OCI-LY1 (cell line): Measurements from ENCODE around the gene ACCSL.

Experiments used
- H2AFZ ChIP-seq: fragments of 200-600 bp; sonication (generic), shearing (Covaris generic); 2 replicates; pipeline ENCODE4 v1.6.0; 2014; ENCODE audit warnings: antibody characterized with exemption, mild to moderate bottlenecking, low read length
- H3F3A ChIP-seq: fragments of 200-600 bp; sonication (generic), shearing (Covaris generic); 2 replicates; pipeline ENCODE4 v1.6.0; 2014; ENCODE audit warnings: mild to moderate bottlenecking, antibody characterized with exemption, low read length, moderate library complexity; ENCODE audit not compliant: insufficient read depth
- H3K27ac ChIP-seq: fragments of 200-600 bp; sonication (generic); 2 replicates; pipeline ENCODE4 v1.5.1; 2014; ENCODE audit warnings: low read length, mixed run types, mild to moderate bottlenecking, low read depth; ENCODE audit not compliant: poor library complexity, severe bottlenecking
- H3K27me3 ChIP-seq: fragments of 200-600 bp; sonication (generic); 2 replicates; pipeline ENCODE4 v1.6.0; 2014; ENCODE audit warnings: antibody characterized with exemption, mild to moderate bottlenecking, low read length, moderate library complexity; ENCODE audit not compliant: insufficient read depth
- H3K36me3 ChIP-seq: fragments of 200-600 bp; sonication (generic); 2 replicates; pipeline ENCODE4 v1.6.1; 2014; ENCODE audit warnings: mild to moderate bottlenecking, antibody characterized with exemption, low read length, moderate library complexity, mixed read lengths; ENCODE audit not compliant: insufficient read depth
- H3K4me1 ChIP-seq: fragments of 200-600 bp; sonication (generic); 2 replicates; pipeline ENCODE4 v1.5.1; 2014; ENCODE audit warnings: mild to moderate bottlenecking, low read length, moderate library complexity; ENCODE audit not compliant: insufficient read depth, severe bottlenecking
- H3K4me2 ChIP-seq: fragments of 200-600 bp; sonication (generic), shearing (Covaris generic); 2 replicates; pipeline ENCODE4 v1.6.1; 2014; ENCODE audit warnings: low read length
- H3K4me3 ChIP-seq: fragments of 200-600 bp; sonication (generic); 2 replicates; pipeline ENCODE4 v1.5.1; 2014; ENCODE audit warnings: low read length, low read depth, mild to moderate bottlenecking, mixed read lengths; ENCODE audit not compliant: poor library complexity, severe bottlenecking
- H3K79me2 ChIP-seq: fragments of 200-600 bp; shearing (Covaris generic); 2 replicates; pipeline ENCODE4 v1.6.1; 2016; ENCODE audit warnings: mixed run types, low read length, mixed read lengths; ENCODE audit not compliant: insufficient read depth
- H3K9ac ChIP-seq: fragments of 200-600 bp; sonication (generic), shearing (Covaris generic); 2 replicates; pipeline ENCODE4 v1.6.1; 2014; ENCODE audit warnings: mild to moderate bottlenecking, low read length, mixed read lengths
- H3K9me2 ChIP-seq: fragments of 200-600 bp; sonication (generic), shearing (Covaris generic); 2 replicates; pipeline ENCODE4 v1.6.1; 2014; ENCODE audit warnings: low read depth, mild to moderate bottlenecking, low read length, mixed read lengths
- H3K9me3 ChIP-seq: fragments of 200-600 bp; shearing (Covaris generic); 2 replicates; pipeline ENCODE4 v1.6.1; 2014; ENCODE audit warnings: low read length, mixed read lengths
- H4K20me1 ChIP-seq: fragments of 200-600 bp; sonication (generic), shearing (Covaris generic); 2 replicates; pipeline ENCODE4 v1.6.0; 2016; ENCODE audit warnings: mild to moderate bottlenecking, low read length; ENCODE audit not compliant: insufficient read depth
- CTCF ChIP-seq: fragments of 200-600 bp; sonication (generic), shearing (Covaris generic); IDR thresholded peaks from 2 replicates; pipeline ENCODE4 v1.5.1; 2017; ENCODE audit warnings: mild to moderate bottlenecking, antibody characterized with exemption, low read length, moderate library complexity, mixed read lengths
- EZH2 ChIP-seq: fragments of 200-600 bp; sonication (generic), shearing (Covaris generic); IDR thresholded peaks from 2 replicates; pipeline ENCODE4 v1.8.0; 2017; ENCODE audit warnings: borderline replicate concordance, mixed run types, mild to moderate bottlenecking, antibody characterized with exemption, low read length, moderate library complexity, mixed read lengths

The ACCSL gene

GRCh38 chr11:44024977-44025376, 22.8 kb upstream of the ACCSL start:
- no peak for TF ChIP-seq EZH2
- TF ChIP-seq CTCF = no peak
- Histone ChIP-seq H3K4me2 (no peak overlapping the region), H3K27me3 (no peaks in the 10 kb centered on the region; the same call in 1 of the 2 replicates), H3K4me1 (no peaks in the 10 kb centered on the region), H3K9me2 (no peaks in the 10 kb centered on the region), H3K4me3 (no peak overlapping the region), H2AFZ (no peak overlapping the region), H4K20me1 (no peaks in the 10 kb centered on the region), H3K79me2 (no peaks in the 10 kb centered on the region), H3F3A (0 out of 2 replicates have a peak, but pooled peaks cover 2% of the 10 kb centered on the region), H3K9me3 (no peaks in the 10 kb centered on the region), H3K27ac (no peak overlapping the region), H3K9ac (no peak overlapping the region), H3K36me3 (no peaks in the 10 kb centered on the region)

- H3K27ac ChIP-seq = no peak overlapping the region
- TF ChIP-seq CTCF = no peak
- TF ChIP-seq EZH2 = no peak
Observed at GRCh38 chr11:44025727-44026126, 22.1 kb upstream of the ACCSL start.

GRCh38 chr11:44028401-44028800, 19.4 kb upstream of the ACCSL start:
- H3K36me3 ChIP-seq = no peaks in the 10 kb centered on the region
- no peak overlapping the region for H2AFZ ChIP-seq
- H3K9me3 ChIP-seq = no peaks in the 10 kb centered on the region
- H3K4me2 ChIP-seq = no peak overlapping the region
- H3K4me1 ChIP-seq = no peaks in the 10 kb centered on the region
- H3K27me3 ChIP-seq = no peaks in the 10 kb centered on the region; the same call in 1 of the 2 replicates
- H3K4me3 ChIP-seq = no peak overlapping the region
- no peak for TF ChIP-seq EZH2
- TF ChIP-seq CTCF = no peak
- no peak overlapping the region for H3K27ac ChIP-seq
- no peaks in the 10 kb centered on the region for H3F3A ChIP-seq
- no peaks in the 10 kb centered on the region for H3K9me2 ChIP-seq
- no peaks in the 10 kb centered on the region for H3K79me2 ChIP-seq
- no peaks in the 10 kb centered on the region for H4K20me1 ChIP-seq
- no peak overlapping the region for H3K9ac ChIP-seq

More at GRCh38 chr11:44025727-44026126, 22.1 kb upstream of the ACCSL start:
- Histone ChIP-seq H3K9me3 (no peaks in the 10 kb centered on the region), H3K4me1 (no peaks in the 10 kb centered on the region), H3K27me3 (no peaks in the 10 kb centered on the region; the same call in 1 of the 2 replicates), H3K4me2 (no peak overlapping the region), H3K9me2 (no peaks in the 10 kb centered on the region), H3K36me3 (no peaks in the 10 kb centered on the region), H3K9ac (no peak overlapping the region), H3K79me2 (no peaks in the 10 kb centered on the region), H2AFZ (no peak overlapping the region), H4K20me1 (no peaks in the 10 kb centered on the region), H3K4me3 (no peak overlapping the region), H3F3A (no peaks in the 10 kb centered on the region)
